ENCODE measurements around the gene DOCK6. TPM values are rescaled to one million over a fixed set of nuclear protein-coding genes. Genes with fewer than 3 reads are reported as not detected.

DOCK6 gene
- total RNA-seq, 2 donors from 2014 or later = 30.5 to 49.3 TPM

GRCh38 chr19:11291415-11291814, 29.1 kb upstream of the DOCK6 start:
- H3K4me3 ChIP-seq = no peak overlapping the region
- no peak for ATAC-seq (ENCODE audit: insufficient number of reproducible peaks, low FRiP score, low read depth)
- no peaks in the 10 kb centered on the region for H3K9me3 ChIP-seq
- no peaks in the 10 kb centered on the region for H3K36me3 ChIP-seq
- H3K27me3 ChIP-seq (replicated peaks; ENCODE audit: insufficient read depth) = no peaks in the 10 kb centered on the region
- DNase-seq (ENCODE audit: low spot score) = no peak
- H3K4me1 ChIP-seq (ENCODE audit: control insufficient read depth in 1 of 2, low read depth in 2 of 2) = peaks cover 0 to 9% of the 10 kb centered on the region in 2 donors
- no peak overlapping the region for H3K27ac ChIP-seq
- TF ChIP-seq, protein P1, sequence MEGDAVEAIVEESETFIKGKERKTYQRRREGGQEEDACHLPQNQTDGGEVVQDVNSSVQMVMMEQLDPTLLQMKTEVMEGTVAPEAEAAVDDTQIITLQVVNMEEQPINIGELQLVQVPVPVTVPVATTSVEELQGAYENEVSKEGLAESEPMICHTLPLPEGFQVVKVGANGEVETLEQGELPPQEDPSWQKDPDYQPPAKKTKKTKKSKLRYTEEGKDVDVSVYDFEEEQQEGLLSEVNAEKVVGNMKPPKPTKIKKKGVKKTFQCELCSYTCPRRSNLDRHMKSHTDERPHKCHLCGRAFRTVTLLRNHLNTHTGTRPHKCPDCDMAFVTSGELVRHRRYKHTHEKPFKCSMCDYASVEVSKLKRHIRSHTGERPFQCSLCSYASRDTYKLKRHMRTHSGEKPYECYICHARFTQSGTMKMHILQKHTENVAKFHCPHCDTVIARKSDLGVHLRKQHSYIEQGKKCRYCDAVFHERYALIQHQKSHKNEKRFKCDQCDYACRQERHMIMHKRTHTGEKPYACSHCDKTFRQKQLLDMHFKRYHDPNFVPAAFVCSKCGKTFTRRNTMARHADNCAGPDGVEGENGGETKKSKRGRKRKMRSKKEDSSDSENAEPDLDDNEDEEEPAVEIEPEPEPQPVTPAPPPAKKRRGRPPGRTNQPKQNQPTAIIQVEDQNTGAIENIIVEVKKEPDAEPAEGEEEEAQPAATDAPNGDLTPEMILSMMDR (IDR thresholded peaks at IDR 0.05) = no peak

DNA sequence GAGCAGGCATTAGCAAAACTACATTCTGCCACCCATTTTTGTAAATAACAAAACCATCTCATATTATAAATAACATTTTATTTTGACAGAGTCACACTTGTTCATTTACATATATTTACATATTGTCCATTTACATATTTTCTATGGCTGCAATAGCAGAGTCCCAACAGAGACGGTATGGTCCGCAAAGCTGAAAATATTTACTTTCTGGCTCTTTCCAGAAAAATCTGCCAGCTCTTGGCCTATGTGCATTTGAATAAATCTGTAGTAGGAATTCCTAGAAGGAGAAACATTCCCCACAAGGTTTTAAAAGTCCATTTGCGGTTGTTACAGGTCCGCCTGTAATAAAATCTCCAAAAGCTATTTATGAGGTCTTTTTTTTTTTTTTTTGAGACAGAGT, 27.9 kb upstream of the DOCK6 start:
- no peak overlapping the region for H3K27ac ChIP-seq
- no peak for ATAC-seq (ENCODE audit: insufficient number of reproducible peaks, low FRiP score, low read depth)
- DNase-seq (ENCODE audit: low spot score) = no peak
- no peaks in the 10 kb centered on the region for H3K36me3 ChIP-seq
- no peaks in the 10 kb centered on the region for H3K27me3 ChIP-seq (replicated peaks; ENCODE audit: insufficient read depth)
- H3K4me3 ChIP-seq = no peak overlapping the region
- peaks cover 0 to 5% of the 10 kb centered on the region in 2 donors for H3K4me1 ChIP-seq (ENCODE audit: control insufficient read depth in 1 of 2, low read depth in 2 of 2)
- TF ChIP-seq, protein P1 (IDR thresholded peaks at IDR 0.05) = no peak
- no peaks in the 10 kb centered on the region for H3K9me3 ChIP-seq

- Histone ChIP-seq H3K4me3 (no peak overlapping the region), H3K4me1 (ENCODE audit: control insufficient read depth in 1 of 2, low read depth in 2 of 2) (peaks cover 0 to 3% of the 10 kb centered on the region in 2 donors), H3K27me3 (replicated peaks; ENCODE audit: insufficient read depth) (no peaks in the 10 kb centered on the region), H3K27ac (no peak overlapping the region), H3K36me3 (no peaks in the 10 kb centered on the region), H3K9me3 (no peaks in the 10 kb centered on the region)
- TF ChIP-seq, protein P1 (IDR thresholded peaks at IDR 0.05) = peak; percentile 37
- DNase-seq (ENCODE audit: low spot score) (no peak), ATAC-seq (ENCODE audit: insufficient number of reproducible peaks, low FRiP score, low read depth) (no peak)
Observed at GRCh38 chr19:11288349-11288748, 26.0 kb upstream of the DOCK6 start.

- peak overlapping the region in 1 of 2 donors; percentile 11 for H3K27ac ChIP-seq
- TF ChIP-seq, protein P1 (IDR thresholded peaks at IDR 0.05) = peak; percentile 15
- H3K4me3 ChIP-seq = no peak overlapping the region
- no peak for DNase-seq (ENCODE audit: low spot score)
- peak; percentile 64 for ATAC-seq (ENCODE audit: insufficient number of reproducible peaks, low FRiP score, low read depth)
- no peaks in the 10 kb centered on the region for H3K27me3 ChIP-seq (replicated peaks; ENCODE audit: insufficient read depth)
- H3K4me1 ChIP-seq (ENCODE audit: control insufficient read depth in 1 of 2, low read depth in 2 of 2) = no peaks in the 10 kb centered on the region
- H3K36me3 ChIP-seq = no peaks in the 10 kb centered on the region
- no peaks in the 10 kb centered on the region for H3K9me3 ChIP-seq
Observed at GRCh38 chr19:11286312-11286974, 24.1 kb upstream of the DOCK6 start.

GRCh38 chr19:11284515-11284914, 22.2 kb upstream of the DOCK6 start:
- DNase-seq (ENCODE audit: low spot score) = no peak
- Histone ChIP-seq H3K27ac (no peak overlapping the region), H3K4me3 (no peak overlapping the region), H3K27me3 (replicated peaks; ENCODE audit: insufficient read depth) (no peaks in the 10 kb centered on the region), H3K9me3 (no peaks in the 10 kb centered on the region), H3K36me3 (no peaks in the 10 kb centered on the region), H3K4me1 (ENCODE audit: control insufficient read depth in 1 of 2, low read depth in 2 of 2) (no peaks in the 10 kb centered on the region)
- ATAC-seq (ENCODE audit: insufficient number of reproducible peaks, low FRiP score, low read depth) = no peak
- TF ChIP-seq, protein P1 (IDR thresholded peaks at IDR 0.05) = no peak

Measured in thoracic aorta (tissue), 2 donors.